ENCODE results near the gene MARF1.

The MARF1 gene

DNA sequence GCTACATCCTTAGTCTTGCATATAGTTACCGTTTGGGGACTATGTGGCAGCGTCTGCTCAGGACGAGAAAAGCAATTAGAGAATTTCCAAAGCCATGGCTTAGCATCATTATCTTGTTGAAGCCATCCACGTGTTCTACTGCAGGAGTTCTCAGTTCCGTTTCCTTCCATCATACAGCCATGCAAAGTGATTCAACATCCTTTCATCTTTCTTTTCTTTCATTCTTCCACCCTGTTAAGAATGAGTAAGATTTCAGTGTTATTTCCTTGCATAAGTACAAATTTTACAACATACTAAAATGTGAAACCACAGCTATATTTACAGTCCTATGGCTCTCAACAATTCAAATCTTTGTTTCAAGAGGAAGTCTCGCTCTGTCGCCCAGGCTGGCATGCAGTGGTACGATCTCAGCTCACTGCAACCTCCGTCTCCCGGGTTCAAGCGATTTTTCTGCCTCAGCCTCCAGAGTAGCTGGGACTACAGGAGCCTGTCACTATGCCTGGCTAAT lies 3.8 kb downstream of the MARF1 start:
- H3K27me3 ChIP-seq (ENCODE audit: control insufficient read depth, insufficient read depth, low read length), result no peaks in the 10 kb centered on the region
- peaks cover 23% of the 10 kb centered on the region for H3K36me3 ChIP-seq (ENCODE audit: control insufficient read depth, insufficient read depth, low read length)
- H3K4me3 ChIP-seq (ENCODE audit: low read length), result no peak overlapping the region
- H3K9ac ChIP-seq (ENCODE audit: low read length), result no peak overlapping the region
- H3K27ac ChIP-seq (ENCODE audit: low read depth, low read length), result no peak overlapping the region
- H3K4me1 ChIP-seq (ENCODE audit: control insufficient read depth, insufficient read depth, low read length), result peaks cover 6% of the 10 kb centered on the region

DNA sequence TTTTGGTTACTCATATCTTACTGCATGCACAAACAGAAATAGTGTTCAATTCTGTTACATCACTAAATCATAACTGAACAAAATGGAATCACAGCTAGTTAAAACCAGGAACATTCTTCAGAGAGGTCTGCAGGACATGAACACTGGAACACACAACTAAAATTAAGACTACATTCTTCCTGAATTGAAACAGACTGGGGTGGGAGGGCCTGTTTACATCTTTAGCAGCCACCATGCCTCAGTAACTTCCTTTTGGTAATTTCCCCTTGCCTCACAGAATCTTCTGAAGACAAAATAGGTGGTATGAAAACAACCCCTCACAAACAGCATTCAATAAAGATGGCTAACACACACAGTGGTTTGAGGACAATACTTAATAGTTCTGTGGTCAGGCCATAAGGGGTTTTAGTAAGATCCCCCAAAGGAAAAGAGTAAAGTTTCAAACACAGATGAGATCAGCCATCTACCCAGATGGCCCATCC lies 6.5 kb downstream of the MARF1 start:
- no peak overlapping the region for H3K27ac ChIP-seq (ENCODE audit: low read depth, low read length)
- no peaks in the 10 kb centered on the region for H3K27me3 ChIP-seq (ENCODE audit: control insufficient read depth, insufficient read depth, low read length)
- no peak overlapping the region for H3K9ac ChIP-seq (ENCODE audit: low read length)
- no peak overlapping the region for H3K4me3 ChIP-seq (ENCODE audit: low read length)
- H3K4me1 ChIP-seq (ENCODE audit: control insufficient read depth, insufficient read depth, low read length), result no peaks in the 10 kb centered on the region
- peaks cover 34% of the 10 kb centered on the region for H3K36me3 ChIP-seq (ENCODE audit: control insufficient read depth, insufficient read depth, low read length)

- no peak overlapping the region for H3K27ac ChIP-seq (ENCODE audit: low read depth, low read length)
- H3K4me3 ChIP-seq (ENCODE audit: low read length), result no peak overlapping the region
- H3K27me3 ChIP-seq (ENCODE audit: control insufficient read depth, insufficient read depth, low read length), result no peaks in the 10 kb centered on the region
- H3K4me1 ChIP-seq (ENCODE audit: control insufficient read depth, insufficient read depth, low read length), result no peaks in the 10 kb centered on the region
- H3K36me3 ChIP-seq (ENCODE audit: control insufficient read depth, insufficient read depth, low read length), result peaks cover 34% of the 10 kb centered on the region
- no peak overlapping the region for H3K9ac ChIP-seq (ENCODE audit: low read length)
Measured at GRCh38 chr16:15635926-15636325, 7.0 kb downstream of the MARF1 start.

DNA sequence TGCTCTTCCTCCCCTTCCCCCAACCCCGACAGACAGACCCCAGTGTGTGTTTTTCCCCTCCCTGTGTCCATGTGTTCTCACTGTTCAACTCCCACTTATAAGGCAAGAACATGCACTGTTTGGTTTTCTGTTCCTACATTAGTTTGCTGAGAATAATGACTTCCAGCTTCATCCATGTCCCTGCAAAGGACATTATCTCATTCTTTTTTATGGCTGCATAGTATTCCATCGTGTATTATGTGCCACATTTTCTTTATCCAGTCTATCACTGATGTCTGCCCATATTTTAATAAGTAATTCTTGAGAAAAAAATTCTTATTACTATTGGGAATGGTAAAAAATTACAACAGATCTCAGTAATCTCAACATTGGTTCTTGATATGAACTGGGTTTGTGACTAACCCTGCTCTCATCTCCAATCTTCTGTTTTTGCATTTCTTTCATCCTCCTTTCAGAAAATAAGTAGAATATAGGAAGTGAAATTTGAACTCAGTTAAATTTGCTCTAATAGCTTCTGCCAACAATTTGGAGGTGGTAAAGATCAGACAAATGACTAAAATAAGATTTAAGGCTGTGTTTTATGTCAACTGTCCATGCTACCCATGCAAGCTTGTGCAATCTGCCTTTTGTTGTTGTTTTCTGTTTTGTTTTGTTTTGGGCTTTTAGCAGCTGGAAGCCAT lies 11.1 kb downstream of the MARF1 start:
- Histone ChIP-seq H3K27me3 (ENCODE audit: control insufficient read depth, insufficient read depth, low read length) (no peaks in the 10 kb centered on the region), H3K27ac (ENCODE audit: low read depth, low read length) (no peak overlapping the region), H3K9ac (ENCODE audit: low read length) (no peak overlapping the region), H3K4me1 (ENCODE audit: control insufficient read depth, insufficient read depth, low read length) (no peaks in the 10 kb centered on the region), H3K36me3 (ENCODE audit: control insufficient read depth, insufficient read depth, low read length) (peaks cover 44% of the 10 kb centered on the region), H3K4me3 (ENCODE audit: low read length) (no peak overlapping the region)

- no peak overlapping the region for H3K27ac ChIP-seq (ENCODE audit: low read depth, low read length)
- peaks cover 46% of the 10 kb centered on the region for H3K36me3 ChIP-seq (ENCODE audit: control insufficient read depth, insufficient read depth, low read length)
- H3K4me1 ChIP-seq (ENCODE audit: control insufficient read depth, insufficient read depth, low read length), result no peaks in the 10 kb centered on the region
- no peaks in the 10 kb centered on the region for H3K27me3 ChIP-seq (ENCODE audit: control insufficient read depth, insufficient read depth, low read length)
- H3K9ac ChIP-seq (ENCODE audit: low read length), result no peak overlapping the region
- H3K4me3 ChIP-seq (ENCODE audit: low read length), result no peak overlapping the region
Measured at GRCh38 chr16:15621889-15622288, 21.1 kb downstream of the MARF1 start.

GRCh38 chr16:15621456-15621855 lies 21.5 kb downstream of the MARF1 start:
- no peak overlapping the region for H3K27ac ChIP-seq (ENCODE audit: low read depth, low read length)
- H3K4me3 ChIP-seq (ENCODE audit: low read length), result no peak overlapping the region
- no peaks in the 10 kb centered on the region for H3K27me3 ChIP-seq (ENCODE audit: control insufficient read depth, insufficient read depth, low read length)
- H3K9ac ChIP-seq (ENCODE audit: low read length), result no peak overlapping the region
- peaks cover 51% of the 10 kb centered on the region for H3K36me3 ChIP-seq (ENCODE audit: control insufficient read depth, insufficient read depth, low read length)
- no peaks in the 10 kb centered on the region for H3K4me1 ChIP-seq (ENCODE audit: control insufficient read depth, insufficient read depth, low read length)

DNA sequence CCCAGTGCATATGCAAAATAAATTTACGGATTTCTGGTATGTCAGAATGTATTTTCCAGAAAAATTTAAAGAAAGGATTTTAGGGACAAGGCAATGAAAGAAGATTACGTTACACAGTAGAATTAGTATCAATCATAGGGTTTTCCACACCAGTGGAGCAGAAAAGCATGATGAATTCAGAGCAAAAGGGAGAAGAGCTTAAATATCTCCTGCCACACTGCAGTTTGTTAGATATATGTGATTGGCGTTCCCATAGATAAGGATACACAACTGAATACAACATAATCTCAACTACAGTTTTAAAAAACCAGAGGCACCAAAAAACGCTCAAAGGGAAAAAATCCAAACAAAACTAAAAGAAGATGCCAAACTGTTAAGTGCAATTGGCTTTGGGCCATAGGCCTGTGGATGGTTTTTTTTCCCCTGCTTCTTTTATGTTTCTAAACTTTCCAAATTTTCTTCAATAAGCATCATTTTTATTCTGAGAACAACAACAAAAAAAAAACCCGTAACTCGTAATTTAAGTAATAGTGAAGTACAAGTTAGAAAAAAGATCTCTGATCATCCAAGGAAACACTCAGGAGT lies 22.3 kb downstream of the MARF1 start:
- Histone ChIP-seq H3K9ac (ENCODE audit: low read length) (no peak overlapping the region), H3K4me3 (ENCODE audit: low read length) (no peak overlapping the region), H3K27ac (ENCODE audit: low read depth, low read length) (no peak overlapping the region), H3K36me3 (ENCODE audit: control insufficient read depth, insufficient read depth, low read length) (peaks cover 58% of the 10 kb centered on the region), H3K4me1 (ENCODE audit: control insufficient read depth, insufficient read depth, low read length) (no peaks in the 10 kb centered on the region), H3K27me3 (ENCODE audit: control insufficient read depth, insufficient read depth, low read length) (no peaks in the 10 kb centered on the region)

- Histone ChIP-seq H3K27me3 (ENCODE audit: control insufficient read depth, insufficient read depth, low read length) (no peaks in the 10 kb centered on the region), H3K4me1 (ENCODE audit: control insufficient read depth, insufficient read depth, low read length) (no peaks in the 10 kb centered on the region), H3K9ac (ENCODE audit: low read length) (no peak overlapping the region), H3K36me3 (ENCODE audit: control insufficient read depth, insufficient read depth, low read length) (peaks cover 47% of the 10 kb centered on the region), H3K27ac (ENCODE audit: low read depth, low read length) (no peak overlapping the region), H3K4me3 (ENCODE audit: low read length) (no peak overlapping the region)
Measured at GRCh38 chr16:15618392-15618791, 24.6 kb downstream of the MARF1 start.

GRCh38 chr16:15617901-15618300 lies 25.1 kb downstream of the MARF1 start:
- Histone ChIP-seq H3K4me1 (ENCODE audit: control insufficient read depth, insufficient read depth, low read length) (no peaks in the 10 kb centered on the region), H3K4me3 (ENCODE audit: low read length) (no peak overlapping the region), H3K9ac (ENCODE audit: low read length) (no peak overlapping the region), H3K36me3 (ENCODE audit: control insufficient read depth, insufficient read depth, low read length) (peaks cover 46% of the 10 kb centered on the region), H3K27ac (ENCODE audit: low read depth, low read length) (no peak overlapping the region), H3K27me3 (ENCODE audit: control insufficient read depth, insufficient read depth, low read length) (no peaks in the 10 kb centered on the region)

DNA sequence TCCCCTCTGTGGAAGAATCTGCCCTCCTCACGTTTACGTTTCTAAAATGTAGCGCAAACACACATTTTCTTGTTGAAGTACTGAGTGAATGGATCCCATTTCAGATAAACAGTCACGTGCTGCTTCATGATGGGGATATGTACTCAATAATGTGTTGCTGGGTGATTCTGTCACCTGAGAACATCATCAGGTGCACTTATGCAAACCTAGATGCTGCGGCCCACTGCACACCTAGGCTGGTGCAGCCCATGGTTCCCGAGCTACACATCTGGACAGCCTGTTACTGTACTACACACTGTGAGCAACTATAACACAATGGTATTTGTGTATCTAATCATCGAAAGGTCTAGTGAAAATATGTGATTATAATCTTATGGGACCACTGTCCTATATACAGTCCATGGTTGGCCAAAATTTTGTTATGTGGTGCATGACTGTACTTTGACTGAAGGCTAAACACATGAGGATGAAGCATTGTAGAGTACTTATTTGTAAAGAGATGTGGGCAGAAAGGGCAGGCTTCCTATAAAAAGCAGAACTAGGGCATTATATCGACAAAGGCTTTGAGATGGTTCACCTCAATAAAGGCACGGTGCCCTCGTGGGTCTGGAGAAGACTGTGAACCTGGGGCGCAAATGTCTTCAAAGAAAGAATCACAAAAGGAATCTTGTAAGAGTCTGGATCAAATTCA lies 26.3 kb downstream of the MARF1 start:
- Histone ChIP-seq H3K27ac (ENCODE audit: low read depth, low read length) (no peak overlapping the region), H3K36me3 (ENCODE audit: control insufficient read depth, insufficient read depth, low read length) (peaks cover 50% of the 10 kb centered on the region), H3K4me3 (ENCODE audit: low read length) (no peak overlapping the region), H3K9ac (ENCODE audit: low read length) (no peak overlapping the region), H3K4me1 (ENCODE audit: control insufficient read depth, insufficient read depth, low read length) (no peaks in the 10 kb centered on the region), H3K27me3 (ENCODE audit: control insufficient read depth, insufficient read depth, low read length) (no peaks in the 10 kb centered on the region)

- H3K4me3 ChIP-seq (ENCODE audit: low read length), result no peak overlapping the region
- H3K9ac ChIP-seq (ENCODE audit: low read length), result no peak overlapping the region
- H3K27me3 ChIP-seq (ENCODE audit: control insufficient read depth, insufficient read depth, low read length), result no peaks in the 10 kb centered on the region
- no peaks in the 10 kb centered on the region for H3K4me1 ChIP-seq (ENCODE audit: control insufficient read depth, insufficient read depth, low read length)
- H3K36me3 ChIP-seq (ENCODE audit: control insufficient read depth, insufficient read depth, low read length), result peaks cover 52% of the 10 kb centered on the region
- no peak overlapping the region for H3K27ac ChIP-seq (ENCODE audit: low read depth, low read length)
Measured at GRCh38 chr16:15616012-15616411, 26.9 kb downstream of the MARF1 start.

DNA sequence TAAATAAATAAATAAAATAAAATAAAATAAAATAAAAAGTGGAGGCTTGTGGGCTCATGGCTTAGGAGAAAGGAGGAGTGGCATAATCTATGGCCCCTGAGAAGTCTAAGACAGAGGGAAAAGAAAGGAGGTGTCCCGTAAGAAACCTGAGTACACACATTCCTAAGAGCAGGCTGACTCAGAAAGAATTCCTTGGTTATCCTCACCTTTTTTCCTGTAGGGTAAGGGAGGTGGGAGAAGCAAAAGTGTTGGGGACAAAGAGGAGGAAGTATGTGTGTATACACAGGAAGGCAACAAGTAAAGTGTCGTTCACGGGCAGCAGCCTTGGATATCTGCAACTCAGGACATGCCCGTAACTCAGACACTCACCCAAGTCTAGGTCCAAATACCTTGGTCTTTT lies 29.3 kb downstream of the MARF1 start:
- no peak overlapping the region for H3K27ac ChIP-seq (ENCODE audit: low read depth, low read length)
- no peak overlapping the region for H3K4me3 ChIP-seq (ENCODE audit: low read length)
- no peaks in the 10 kb centered on the region for H3K4me1 ChIP-seq (ENCODE audit: control insufficient read depth, insufficient read depth, low read length)
- no peak overlapping the region for H3K9ac ChIP-seq (ENCODE audit: low read length)
- H3K27me3 ChIP-seq (ENCODE audit: control insufficient read depth, insufficient read depth, low read length), result no peaks in the 10 kb centered on the region
- H3K36me3 ChIP-seq (ENCODE audit: control insufficient read depth, insufficient read depth, low read length), result peaks cover 46% of the 10 kb centered on the region

All from rectal smooth muscle tissue (tissue), 1 donor.